Esophagus squamous epithelium (tissue), 4 donors: ENCODE data around the gene JAZF1.

Experiments
- CTCF ChIP-seq, 6 experiments: fragments of 450-650 bp in 4 of 6; fragments of 200-600 bp in 2 of 6; sonication (generic) in 2 of 6; IDR thresholded peaks; one replicate each; pipeline ENCODE4 v1.5.1; 2016 to 2019; ENCODE audit warnings: antibody characterized with exemption in 6 of 6, mild to moderate bottlenecking in 4 of 6, moderate library complexity in 4 of 6
- POLR2A ChIP-seq, 4 donors: fragments of 450-650 bp; IDR thresholded peaks; one replicate each; pipeline ENCODE4 v1.6.1; 2017; ENCODE audit warnings: antibody characterized with exemption in 4 of 4, mild to moderate bottlenecking in 4 of 4, moderate library complexity in 3 of 4

GRCh38 chr7:28219793-28220192 is 39.2 kb upstream of the JAZF1 start:
- TF ChIP-seq CTCF (IDR thresholded peaks at IDR 0.05) (no peak), POLR2A (IDR thresholded peaks at IDR 0.05) (no peak)
